GM12874 (cell line): ENCODE data around the gene FLYWCH1.

ENCODE experiments used
- TF ChIP-seq, protein P1 (sequence below): IDR thresholded peaks from 2 replicates; pipeline ENCODE4 v1.5.1; 2011; ENCODE audit warnings: low read depth, mild to moderate bottlenecking, control low read depth, low read length, moderate library complexity; ENCODE audit not compliant: insufficient read depth

Gene FLYWCH1

DNA sequence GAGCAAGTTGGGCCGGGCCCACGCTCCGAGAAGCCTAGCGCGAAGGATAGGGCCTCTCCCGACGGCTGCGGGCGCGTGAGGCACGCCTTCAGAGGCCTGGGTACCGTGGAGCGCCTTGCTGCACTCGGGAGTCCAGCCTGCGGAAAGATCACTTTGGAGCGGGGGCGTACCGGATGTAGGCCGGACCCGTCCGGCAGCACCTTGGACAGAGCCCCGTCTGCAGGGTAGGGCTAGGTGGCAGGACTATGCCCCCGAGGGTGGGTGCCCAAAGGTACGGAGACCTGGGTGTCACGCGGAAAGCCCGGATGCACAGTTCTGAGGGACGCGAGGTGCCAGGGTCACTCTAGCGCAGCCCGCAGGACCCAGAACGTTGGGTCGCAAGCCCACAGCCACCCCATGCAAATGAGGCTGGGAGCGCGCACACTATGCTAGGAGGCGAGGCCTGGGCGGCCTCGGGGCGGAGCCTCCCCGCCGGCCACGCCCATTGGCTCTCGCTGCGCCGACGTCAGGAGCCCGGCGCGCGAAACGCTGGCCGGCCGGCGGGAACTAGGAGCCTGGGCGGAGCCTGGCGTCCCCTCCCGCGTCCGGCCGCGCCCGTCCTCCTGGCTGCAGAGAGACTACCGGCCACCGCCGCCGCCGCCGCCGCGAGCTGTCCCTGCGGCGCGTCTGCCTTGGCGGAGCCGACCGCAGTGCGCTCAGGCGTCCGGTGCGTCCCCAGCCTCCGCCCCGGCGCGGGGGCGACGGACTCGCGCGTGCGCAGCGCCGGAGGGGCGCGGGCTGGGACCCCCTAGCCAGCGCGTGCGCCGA, 57.2 kb downstream of the FLYWCH1 start, which contains the start of gene PAQR4:
TSS of gene PAQR4 (plus strand) at position 611 of the 807 bp plus-strand sequence. CDS start 327 bp downstream, outside the sequence.
- TF ChIP-seq, protein P1, sequence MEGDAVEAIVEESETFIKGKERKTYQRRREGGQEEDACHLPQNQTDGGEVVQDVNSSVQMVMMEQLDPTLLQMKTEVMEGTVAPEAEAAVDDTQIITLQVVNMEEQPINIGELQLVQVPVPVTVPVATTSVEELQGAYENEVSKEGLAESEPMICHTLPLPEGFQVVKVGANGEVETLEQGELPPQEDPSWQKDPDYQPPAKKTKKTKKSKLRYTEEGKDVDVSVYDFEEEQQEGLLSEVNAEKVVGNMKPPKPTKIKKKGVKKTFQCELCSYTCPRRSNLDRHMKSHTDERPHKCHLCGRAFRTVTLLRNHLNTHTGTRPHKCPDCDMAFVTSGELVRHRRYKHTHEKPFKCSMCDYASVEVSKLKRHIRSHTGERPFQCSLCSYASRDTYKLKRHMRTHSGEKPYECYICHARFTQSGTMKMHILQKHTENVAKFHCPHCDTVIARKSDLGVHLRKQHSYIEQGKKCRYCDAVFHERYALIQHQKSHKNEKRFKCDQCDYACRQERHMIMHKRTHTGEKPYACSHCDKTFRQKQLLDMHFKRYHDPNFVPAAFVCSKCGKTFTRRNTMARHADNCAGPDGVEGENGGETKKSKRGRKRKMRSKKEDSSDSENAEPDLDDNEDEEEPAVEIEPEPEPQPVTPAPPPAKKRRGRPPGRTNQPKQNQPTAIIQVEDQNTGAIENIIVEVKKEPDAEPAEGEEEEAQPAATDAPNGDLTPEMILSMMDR = no peak

DNA sequence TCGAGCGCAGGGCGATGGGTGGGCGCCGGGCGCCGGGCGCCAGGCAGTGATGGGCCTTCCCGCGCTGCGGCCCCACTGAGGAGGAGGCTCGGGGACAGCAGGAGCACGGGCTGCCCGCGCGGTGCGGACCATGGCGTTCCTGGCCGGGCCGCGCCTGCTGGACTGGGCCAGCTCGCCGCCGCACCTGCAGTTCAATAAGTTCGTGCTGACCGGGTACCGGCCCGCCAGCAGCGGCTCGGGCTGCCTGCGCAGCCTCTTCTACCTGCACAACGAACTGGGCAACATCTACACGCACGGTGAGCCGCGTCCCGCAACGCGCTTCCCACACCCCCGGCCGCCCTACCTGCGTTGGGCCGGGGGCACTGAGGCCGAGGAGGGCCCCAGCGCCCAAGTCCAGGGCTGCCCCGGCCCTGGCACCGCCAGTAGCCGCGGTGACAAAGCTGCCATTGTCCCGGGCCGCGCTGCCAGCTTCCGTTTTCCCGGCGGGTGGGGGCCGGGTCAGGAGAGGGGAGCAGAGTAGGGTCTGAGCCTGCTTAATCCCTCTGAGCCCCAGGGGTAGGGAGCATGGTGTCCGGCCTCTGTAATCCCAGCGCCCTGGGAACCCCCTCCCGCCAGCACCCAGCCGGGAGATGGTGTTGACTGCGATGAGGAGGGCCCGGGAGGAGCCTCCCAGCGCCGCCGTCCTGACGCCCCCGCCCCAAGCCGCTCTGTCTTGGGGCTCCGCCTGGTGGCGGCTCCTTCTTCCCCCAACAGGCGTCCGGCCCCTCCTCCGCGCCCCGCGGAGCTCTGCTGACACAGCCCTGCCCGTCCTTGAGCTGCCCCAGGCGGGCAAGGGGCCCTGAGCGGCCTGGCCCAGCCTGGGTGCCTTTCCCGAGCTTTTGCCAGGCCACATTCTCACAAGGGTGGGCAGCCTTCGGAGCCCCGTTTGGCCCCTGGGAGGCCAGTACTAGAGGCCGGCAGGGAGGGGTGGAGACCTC, 58.1 kb downstream of the FLYWCH1 start:
- TF ChIP-seq, protein P1 = peak; percentile 80

DNA sequence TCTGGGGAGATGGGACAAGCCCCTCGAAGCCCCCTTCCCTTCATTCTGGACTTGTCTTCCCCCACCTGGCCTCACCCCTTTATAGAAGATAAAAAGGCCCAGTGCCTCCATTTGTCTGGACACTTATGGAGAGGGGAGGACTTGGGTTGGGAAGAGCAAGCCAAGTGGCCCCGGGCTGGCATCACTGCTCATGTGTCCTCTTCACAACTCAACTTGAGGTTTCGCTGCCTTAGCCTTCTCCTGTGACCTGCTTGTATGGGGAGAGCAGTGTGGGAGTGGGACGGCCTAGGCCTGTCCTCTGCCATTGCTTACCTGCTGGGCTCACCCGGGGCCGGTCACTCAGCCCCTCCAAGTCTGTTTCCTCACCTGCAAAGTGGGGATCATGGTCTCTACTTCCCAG, 58.8 kb downstream of the FLYWCH1 start:
- TF ChIP-seq, protein P1 = no peak

DNA sequence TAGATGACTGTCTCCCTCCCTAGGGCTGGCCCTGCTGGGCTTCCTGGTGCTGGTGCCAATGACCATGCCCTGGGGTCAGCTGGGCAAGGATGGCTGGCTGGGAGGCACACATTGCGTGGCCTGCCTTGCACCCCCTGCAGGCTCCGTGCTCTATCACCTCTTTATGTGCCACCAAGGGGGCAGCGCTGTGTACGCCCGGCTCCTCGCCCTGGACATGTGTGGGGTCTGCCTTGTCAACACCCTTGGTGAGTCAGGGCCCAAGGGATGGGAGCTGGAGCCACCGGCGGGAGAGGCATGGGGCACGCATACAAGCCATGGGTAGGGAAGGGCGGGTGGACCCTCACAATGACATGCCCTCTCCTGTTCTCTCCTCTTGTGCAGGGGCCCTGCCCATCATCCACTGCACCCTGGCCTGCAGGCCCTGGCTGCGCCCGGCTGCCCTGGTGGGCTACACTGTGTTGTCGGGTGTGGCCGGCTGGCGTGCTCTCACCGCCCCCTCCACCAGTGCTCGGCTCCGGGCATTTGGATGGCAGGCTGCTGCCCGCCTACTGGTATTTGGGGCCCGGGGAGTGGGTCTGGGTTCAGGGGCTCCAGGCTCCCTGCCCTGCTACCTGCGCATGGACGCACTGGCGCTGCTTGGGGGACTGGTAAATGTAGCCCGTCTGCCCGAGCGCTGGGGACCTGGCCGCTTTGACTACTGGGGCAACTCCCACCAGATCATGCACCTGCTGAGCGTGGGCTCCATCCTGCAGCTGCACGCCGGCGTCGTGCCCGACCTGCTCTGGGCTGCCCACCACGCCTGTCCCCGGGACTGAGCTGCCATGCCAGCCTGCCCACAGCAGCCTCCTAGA, 59.6 kb downstream of the FLYWCH1 start:
- TF ChIP-seq, protein P1 = no peak

DNA sequence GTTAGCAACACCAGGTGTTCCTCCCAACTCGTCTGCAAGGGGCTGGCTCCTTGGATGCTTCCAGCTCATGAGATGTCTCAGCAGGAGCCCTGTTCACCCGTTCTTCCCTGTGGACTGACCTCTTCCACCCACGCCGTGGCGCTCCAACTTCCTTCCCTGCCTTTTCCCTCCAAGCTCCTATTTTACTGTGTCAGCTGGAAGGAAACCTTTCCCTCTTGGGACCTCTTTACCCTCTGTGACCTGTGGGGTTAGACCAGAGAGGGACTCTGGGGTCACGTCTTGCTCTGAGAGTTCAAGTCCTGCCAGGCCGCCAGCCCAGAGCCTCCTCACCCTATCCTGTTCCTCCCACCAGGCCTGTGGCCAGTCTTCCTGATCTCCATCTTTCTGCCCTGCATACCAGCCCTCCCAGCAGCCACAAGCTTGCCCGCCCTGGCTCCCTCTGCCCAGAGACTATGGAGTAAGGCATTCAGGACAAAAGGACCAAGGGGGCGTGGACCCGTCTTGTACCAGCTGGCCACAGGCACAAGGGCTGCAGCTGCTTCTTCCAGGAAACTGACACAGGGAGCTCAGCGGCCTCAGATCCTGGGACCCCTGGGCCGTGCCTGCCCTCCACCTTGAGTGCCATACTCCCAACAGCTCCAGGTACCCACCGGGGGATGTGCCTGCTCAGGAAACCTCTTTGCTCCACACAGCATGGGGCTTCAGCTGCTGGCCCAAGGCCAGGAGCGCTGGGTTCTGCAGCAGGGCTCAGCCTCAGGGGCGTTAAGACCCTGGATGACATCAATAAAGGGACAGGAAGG, 60.5 kb downstream of the FLYWCH1 start:
- TF ChIP-seq, protein P1 = no peak

DNA sequence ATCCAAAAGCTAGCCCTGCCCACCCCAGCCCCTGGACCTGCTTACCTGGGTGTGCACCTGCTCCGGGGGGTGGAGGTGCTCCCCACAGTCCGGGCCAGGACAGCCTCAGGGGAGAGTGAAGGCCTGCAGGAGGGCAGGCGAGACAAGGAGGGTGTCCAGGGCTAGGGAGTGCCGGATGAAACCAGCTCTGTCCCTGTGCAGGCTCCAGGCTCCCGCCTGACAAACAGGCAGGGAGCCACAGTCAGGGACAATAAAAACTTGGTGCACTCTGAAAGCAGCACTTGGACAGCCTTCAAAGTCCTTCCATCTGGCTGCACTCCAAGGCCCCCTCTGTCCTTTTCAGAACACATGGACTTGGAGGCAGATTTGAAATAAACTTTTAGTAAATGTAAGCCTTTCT, 61.4 kb downstream of the FLYWCH1 start:
- TF ChIP-seq, protein P1 = no peak
